GM18867 (cell line): Measurements from ENCODE around the gene PCOLCE2.

ENCODE experiments used
- ATAC-seq: cut with Tn5 transposase; IDR thresholded peaks from one replicate; pipeline ENCODE4 v1.9.1; 2021; ENCODE audit warnings: mild to moderate bottlenecking, moderate library complexity; ENCODE audit not compliant: unreplicated experiment

PCOLCE2 gene

GRCh38 chr3:142817356-142817755 lies 71.5 kb downstream of the PCOLCE2 start:
- no peak for ATAC-seq

GRCh38 chr3:142815803-142816202 lies 73.1 kb downstream of the PCOLCE2 start:
- no peak for ATAC-seq

DNA sequence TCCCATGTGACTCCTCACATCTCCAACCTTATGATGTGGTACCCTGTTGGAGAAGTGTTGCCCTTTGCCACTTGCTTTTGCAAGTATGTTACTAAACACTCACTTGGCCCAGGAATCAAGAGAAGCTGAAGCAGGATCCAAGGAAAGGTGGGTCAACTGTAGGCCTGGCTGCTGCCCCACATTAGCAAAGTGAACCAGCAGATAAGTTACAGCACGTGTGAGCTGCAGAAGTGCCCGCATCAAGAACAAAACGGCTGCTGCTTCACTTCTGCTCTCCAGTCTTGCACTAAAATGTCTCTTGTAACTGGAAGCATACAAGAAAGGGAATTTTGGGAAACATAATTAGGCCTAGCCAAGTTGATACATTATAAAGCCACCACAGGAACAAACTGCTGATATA lies 79.6 kb downstream of the PCOLCE2 start:
- ATAC-seq = no peak

DNA sequence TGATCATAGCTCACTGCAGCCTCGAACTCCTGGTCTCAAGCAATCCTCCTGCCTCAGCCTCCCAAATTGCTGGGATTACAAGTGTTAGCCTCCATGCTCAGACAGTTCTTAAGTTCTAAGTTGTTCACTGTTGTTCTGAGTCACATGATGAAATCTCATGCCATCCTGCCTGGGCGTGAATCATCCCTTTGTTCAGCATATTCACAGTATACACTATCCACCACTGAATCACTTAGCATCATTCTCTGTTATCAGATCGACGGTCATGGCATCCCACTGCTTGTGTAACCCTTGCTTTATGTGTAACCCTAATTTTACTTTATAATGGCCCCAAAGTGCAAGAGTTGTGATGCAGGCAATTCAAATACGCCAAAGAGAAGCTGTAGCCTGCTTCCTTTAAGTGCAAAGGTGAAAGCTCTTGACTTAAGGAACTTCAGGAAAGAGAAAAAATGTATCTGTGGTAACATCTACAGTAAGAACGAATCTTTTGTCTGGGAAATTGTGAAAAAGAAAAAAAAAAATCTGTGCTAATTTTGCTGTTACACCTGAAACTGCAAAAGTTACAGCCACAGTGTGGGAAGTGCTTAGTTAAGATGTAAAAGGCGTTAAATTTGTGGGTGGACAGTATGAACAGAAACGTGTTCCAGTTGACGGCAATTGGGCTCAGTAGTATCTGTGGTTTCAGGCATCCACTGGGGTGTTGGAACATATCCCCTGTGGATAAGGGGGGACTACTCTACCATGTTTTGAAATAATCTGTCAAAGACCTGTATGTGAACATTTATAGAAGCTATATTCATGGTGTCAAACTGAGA lies 80.6 kb downstream of the PCOLCE2 start:
- ATAC-seq = no peak

DNA sequence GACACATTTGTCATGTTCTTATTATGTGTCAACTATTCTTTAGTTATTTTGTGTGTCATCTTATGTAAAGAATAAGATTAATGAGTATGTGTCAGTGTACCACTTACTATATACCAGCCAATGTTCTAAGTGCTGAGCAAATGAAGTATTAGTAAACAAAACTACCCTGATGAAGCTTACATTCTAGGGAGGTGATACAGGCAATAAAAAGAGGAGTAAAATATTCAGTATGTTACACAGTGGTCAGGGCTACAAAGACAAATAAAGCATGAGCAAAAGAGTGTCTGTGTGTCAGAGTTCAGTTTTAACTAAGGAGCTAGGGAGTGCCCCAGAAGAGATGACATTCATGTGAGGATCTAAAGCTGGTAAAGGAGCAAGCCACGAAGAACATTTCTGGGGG lies 86.0 kb downstream of the PCOLCE2 start:
- ATAC-seq = no peak

GRCh38 chr3:142801746-142802145 lies 87.1 kb downstream of the PCOLCE2 start:
- ATAC-seq = no peak

- ATAC-seq = no peak
These were observed 92.1 kb downstream of the PCOLCE2 start for GRCh38 chr3:142796823-142797222.

DNA sequence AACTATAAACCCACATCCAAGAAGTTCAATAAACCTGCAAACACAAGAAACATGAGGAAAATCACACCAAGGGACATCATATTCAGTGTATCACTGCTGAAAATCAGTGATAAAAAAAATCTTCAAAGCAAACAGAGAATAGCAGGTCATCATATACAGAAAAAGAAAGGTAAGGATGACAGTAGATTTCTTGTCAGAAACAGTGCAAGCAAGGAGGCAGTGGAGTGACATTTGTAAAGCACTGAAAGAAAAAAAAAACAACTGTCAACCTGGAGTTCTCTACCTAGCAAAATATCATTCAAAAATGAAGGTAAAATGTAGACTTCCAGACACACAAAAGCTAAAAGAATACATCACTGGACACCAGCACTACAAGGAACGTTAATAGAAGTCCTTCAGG lies 93.6 kb downstream of the PCOLCE2 start:
- no peak for ATAC-seq

DNA sequence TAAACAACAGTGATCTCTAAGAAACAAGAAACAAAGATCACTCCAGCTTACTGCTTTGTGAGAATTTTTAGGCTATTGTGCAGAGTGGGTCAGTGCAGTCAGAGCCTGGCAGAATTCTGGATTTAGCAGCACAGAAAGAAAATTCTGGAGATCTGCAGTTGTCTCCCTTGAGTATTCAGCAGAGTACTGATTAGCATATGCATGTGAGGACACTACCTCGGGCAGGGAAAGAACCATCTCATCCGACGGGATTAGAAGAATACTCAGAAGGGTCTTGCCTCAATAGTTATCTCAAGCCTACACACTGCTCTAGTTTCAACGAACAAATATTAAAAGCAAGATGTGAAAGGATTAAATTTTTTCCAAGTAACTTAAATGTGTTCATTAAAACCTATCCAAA lies 94.4 kb downstream of the PCOLCE2 start:
- no peak for ATAC-seq

GRCh38 chr3:142787719-142788118 lies 101.2 kb downstream of the PCOLCE2 start:
- ATAC-seq = no peak

DNA sequence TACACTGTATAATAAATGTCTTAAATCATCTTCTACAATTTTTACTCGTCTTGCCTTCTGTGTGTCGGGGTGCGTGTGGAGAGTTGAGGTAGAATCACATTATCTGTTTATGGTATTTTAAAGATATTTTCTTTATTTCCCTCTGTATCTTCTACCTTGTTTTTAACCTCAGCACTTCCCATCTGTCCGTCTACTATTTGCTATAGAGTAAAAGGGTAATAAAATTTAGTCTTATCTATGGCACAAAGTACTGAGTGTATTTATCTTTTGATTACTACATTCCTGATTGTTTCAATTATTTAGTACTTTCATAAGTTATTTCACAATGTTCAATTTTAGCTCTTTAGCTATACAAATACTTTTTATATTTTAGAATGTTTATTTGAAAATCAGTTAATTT lies 102.9 kb downstream of the PCOLCE2 start:
- no peak for ATAC-seq

- no peak for ATAC-seq
These were observed 104.7 kb downstream of the PCOLCE2 start for GRCh38 chr3:142784228-142784627.

DNA sequence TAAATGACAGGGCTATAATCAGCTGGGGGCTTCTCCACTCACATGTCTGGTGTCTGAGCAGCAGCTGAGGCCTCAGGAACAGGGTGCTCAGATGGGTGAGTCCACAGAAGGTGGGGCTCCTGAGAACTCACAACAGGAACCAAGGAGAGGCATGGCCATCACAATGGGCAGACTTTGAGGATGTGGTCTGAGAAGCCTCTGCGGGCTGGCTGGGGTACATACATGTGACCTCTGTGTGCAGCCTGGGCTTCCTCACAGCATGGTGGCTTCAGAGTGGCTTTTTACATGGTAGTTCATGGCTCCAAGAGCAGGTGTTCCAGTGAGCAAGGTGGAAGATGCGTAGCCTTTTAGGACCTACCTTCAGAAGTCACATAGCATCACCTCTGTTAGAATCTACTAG lies 106.3 kb downstream of the PCOLCE2 start:
- ATAC-seq = no peak

- ATAC-seq = no peak
These were observed 109.3 kb downstream of the PCOLCE2 start for GRCh38 chr3:142779591-142779990.

- no peak for ATAC-seq
These were observed 110.3 kb downstream of the PCOLCE2 start for GRCh38 chr3:142778541-142778940.

GRCh38 chr3:142777927-142778326 lies 111.0 kb downstream of the PCOLCE2 start:
- ATAC-seq = no peak

DNA sequence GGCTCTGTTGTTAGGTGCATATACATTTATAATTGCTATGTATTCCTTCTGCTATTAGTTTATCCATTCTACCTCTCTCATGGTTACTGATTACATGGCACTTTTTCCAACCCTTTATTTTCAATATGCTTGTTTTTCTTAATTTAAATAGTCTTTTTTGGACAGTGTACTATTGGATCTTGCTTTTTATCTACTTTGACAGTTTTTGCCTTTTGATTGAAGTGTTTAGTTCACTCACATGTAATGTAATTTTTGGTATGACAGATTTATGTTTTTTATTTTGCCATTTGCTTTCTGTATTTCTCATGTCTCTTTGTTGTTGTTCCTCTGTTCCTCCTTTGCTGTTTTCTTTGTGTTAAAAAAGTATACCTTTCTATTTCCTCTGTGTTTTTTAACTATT lies 120.5 kb downstream of the PCOLCE2 start:
- no peak for ATAC-seq
